ENCODE data around the gene SNORC.

- TF ChIP-seq CTCF (IDR thresholded peaks at IDR 0.05; ENCODE audit: low read length) (no peak), EZH2 (IDR thresholded peaks at IDR 0.05; ENCODE audit: borderline replicate concordance, low read length) (no peak)
Measured at GRCh38 chr2:232861353-232861752, 8.7 kb upstream of the SNORC start.
